Pulmonary artery endothelial cell (primary cell): ENCODE measurements around the gene RFX5. TPM values are rescaled to one million over a fixed set of nuclear protein-coding genes. Genes with fewer than 3 reads are reported as not detected.

Experiments used
- DNase-seq: peaks from one replicate; pipeline ENCODE4 v3.0.0-alpha.2; 2011; ENCODE audit warnings: low read depth, low spot score
- total RNA-seq: library from RNA; depleted of rRNA; stranded (reverse); fragments of >200 nt; gene quantifications from 2 replicates; pipeline ENCODE4 v1.2.3, GENCODE V29; 2014

RFX5 gene
- total RNA-seq, 1 donor from 2014 or later = 51.0 TPM

DNA sequence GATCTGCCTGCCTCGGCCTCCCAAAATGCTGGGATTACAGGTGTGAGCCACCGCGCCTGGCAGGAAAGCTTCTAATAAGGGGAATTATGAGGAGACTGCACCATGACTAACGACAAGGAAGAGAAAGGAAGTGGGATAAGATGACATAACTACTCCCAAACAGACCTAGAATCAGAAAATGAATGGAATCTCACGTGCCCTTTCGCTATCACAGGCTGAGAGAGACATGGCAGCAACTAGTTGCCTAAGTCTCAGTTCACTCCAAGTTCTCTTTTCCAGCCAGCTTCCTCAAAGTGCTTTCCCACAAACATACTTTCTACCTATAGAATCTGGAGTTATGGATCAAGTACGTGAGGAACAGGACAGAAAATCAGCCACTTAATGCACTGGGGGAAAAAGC is 21.8 kb downstream of the RFX5 start:
- no peak for DNase-seq

DNA sequence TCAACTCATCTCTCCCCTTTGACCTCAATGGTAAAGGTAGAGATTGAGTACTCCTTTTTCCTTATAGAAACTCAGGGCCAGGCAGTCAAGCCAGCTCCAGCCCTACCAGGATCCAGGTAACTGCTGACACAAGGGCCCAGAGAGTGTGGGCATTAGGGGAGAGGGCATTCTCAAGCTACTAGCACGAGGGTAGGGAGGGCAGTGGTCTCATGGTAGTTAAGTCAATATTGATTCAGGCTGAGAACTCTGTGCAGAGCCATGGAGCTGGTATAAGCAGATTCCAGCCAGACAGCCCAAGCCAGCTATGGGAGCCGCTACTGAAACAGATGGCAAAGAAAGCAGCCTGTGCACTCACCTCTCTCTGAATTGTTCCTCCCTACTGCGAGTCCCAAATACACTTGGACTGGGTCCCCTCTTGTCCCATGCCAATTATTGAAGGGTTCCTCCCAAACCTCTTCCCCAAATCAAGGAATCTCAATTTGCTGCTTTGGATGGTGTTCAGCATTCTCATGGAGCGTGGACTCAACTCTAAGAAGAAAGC is 22.6 kb downstream of the RFX5 start:
- no peak for DNase-seq

DNA sequence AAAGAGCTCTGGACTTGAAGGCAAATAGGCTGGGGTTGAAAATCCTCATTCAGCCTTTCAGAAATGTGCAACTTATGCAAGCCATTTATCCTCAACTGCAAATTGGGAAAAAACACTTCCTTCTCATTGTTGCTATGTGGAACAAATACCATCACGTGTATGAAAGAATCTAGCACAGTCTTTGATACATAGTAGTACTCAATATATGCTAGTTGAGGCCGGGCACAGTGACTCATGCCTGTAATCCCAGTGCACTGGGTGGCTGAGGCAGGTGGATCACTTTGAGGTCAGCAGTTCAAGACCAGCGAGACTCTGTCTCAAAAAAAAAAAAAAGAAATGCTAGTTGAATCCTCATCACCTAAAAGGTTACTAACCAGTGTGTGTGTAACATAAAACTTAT is 28.1 kb downstream of the RFX5 start:
- DNase-seq = no peak

DNA sequence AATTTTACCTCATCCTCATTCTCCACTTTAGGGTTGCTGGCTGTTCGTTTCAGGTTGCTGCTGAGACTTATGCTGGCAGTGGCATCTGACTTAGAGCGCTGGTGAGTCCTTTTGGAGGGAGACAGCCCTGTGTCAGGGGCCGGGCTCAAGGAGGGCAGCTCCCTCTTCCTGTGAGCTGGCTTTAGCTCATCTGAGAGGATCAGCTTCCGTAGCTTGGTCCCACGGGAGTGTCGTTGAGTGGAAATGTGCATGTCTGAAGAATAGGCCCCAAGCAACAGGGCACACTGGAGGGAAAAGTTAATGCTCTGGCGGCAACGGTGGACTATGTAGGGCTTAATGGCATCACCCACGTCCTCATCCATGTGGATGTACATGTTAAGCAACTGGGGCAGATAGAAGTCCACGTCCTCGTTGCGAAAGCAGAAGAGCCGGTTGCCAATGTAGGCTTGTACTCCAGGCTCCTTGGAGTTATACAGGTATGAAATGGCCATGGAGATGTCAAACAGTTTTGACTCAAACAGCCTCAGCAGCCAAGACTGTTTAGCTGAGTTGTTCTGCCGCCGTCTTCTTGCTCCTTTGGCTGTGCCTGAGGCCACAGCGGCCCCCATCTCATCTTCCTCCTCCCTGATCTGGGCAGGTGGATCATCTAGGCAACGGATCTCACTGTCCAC is 31.4 kb downstream of the RFX5 start:
- DNase-seq = no peak

DNA sequence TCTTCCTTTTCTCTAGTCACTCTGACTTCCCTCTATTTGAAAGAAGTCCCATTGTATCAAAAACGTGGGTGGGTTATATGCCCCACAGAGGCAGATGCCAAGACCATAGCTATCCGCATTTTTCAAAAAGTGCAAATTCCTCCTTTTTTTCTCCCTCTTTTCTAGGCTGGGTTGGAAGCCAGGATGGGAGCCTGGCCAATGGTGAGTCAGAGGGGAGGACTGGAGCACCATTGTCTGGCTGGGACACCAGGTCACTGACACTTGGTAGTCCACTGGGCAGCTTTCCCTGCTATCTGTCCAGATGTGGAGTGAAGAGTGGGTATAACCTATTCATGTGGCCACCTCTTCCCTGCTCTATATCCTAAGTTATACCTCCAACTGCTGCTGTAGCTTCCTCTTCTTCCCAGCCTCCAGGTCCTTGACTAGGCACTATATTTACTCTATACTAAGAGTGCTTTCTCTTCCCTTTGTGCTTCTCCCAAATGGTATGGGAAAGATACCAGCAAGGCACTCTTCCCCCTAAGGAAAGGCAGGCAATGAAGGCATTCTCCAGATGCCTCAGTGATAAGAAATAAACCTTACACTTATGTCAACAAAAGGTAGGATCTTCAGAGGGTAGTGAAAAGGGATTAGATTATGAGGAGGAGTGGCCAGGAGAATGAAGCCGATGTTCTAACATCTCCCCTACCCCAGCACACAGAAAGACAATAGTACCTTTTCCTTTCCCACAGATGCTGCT is 32.7 kb downstream of the RFX5 start:
- DNase-seq = peak; percentile 63

DNA sequence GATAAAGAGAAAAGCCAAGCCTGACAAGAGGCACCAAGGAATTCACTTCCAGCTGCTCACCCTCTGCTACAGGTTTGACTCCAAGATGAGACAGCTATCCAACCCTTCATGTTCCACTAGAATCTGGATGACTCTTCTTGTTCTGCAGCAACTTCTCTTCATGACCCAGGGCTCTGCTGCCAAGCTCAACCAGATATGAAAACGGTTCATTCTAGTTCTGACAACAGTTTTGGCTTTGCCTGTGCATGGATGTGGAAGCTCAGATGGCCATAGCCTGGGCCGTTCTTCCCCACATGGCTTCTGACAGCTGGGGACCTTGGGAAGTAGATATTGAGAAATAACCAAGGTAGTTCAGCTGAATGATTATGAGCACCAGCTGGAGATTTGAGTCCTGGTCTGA is 33.6 kb downstream of the RFX5 start:
- DNase-seq = no peak

DNA sequence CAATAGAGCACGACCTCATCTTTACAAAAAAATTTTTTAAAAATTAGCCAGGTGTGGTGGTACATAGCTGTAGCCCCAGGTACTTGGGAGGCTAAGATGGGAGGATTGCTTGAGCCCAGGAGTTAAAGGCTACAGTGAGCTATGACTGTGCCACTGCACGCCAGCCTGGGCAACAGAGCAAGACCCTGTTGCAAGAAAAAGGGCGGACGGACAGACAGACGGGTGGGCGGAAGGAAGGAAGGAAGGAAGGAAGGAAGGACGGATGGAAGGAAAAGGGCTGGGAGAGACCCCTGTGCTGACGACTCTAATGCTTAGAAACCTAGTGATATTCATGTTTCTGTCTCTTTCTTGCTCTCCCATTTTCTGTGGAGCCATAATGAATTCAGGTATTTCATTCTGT is 34.2 kb downstream of the RFX5 start:
- no peak for DNase-seq

DNA sequence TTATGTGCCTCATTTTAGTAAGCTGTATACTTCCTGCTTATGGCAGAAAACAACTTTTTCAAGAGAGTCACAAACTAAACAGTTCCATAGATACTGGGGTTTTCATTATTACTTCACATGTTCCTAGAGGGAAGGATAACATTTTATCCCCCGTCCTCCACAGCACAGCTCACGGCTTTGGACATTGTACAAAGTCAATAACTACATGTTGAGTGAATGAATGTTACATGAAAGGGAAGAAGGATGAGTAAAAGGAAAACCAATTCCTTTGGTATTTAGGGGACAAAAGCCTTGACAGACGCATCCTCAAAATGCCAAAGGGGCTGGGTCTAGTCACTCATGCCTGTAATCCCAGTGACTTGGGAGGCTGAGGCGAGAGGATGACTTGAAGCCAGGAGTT is 34.6 kb downstream of the RFX5 start:
- no peak for DNase-seq

DNA sequence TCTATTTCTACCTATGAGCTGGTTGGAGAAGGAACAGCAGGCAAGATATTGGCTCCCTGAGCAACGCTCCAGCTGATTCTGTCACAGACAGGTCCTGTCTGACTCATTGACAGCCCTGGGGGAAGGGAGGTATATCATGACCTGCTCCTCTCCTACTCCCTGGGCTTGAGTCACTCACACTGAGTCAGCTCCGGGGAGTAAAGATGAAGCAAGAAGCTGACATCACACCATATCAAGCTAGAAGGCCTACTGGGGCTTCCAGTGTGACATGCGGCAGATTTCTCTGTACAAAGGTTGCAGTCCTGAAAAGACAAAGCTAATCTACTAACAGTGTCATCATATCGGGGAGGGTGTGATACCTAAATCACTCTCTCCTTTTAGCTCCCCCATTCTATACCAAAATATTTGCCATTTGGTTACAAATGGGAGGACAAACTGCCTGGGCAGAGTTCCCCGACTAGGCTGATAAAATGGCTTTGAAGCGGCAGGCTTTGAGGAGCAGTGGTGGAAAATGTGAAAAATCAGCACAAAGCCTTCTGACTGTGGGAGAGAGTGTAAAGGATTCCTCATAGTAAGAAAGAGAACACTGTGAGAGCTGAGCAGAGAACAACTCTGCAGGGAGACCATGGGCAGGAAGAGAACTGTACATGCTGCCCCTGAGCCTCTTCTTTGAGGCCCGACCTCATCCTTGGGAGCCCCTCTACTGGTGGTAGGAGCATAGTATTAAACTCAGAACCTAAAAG is 35.3 kb downstream of the RFX5 start:
- peak; percentile 81 for DNase-seq

DNA sequence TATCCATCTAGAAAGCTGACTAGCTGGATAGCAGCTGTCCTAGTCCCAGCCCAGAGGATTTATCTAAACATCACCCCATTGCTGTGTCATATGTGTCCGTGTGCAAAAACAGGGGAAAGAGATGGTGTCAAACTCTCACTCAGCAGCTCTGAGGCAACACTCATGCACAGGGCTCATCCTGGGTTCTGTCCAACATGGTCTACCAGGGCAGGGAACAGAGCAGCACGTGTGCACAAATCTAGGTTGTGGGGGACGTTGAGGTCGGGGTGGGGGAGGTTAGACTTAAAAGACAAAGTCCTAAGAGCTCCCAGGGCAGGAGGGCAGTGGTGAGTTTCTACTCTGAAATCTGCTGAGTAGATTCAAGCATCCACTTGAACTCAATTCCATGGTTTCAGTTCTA is 36.0 kb downstream of the RFX5 start:
- DNase-seq = no peak

DNA sequence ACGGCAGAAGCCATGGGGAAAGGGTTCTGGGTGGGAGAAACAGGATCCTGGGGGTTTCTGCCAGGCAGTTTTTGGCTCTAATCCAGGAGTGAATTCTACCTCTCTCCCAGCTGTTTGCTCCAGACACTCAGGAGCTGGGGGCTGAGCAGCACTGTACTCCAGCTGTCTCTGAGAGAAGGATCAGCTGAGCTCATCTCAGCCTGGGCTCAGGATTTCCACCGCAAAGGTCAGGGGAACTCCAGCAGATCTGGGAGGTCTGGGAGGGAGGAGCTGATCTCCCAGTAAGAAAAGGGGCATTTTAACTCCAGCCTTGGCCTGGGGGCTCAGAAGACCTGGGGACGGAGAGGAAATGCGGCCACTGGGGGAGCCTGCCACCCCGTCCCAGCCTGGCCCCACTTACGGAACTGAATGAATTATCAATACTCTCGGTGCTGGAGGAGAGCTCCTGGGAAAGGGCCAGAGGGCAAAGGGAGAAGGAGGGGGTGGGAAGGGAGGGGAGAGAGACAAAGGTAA is 37.2 kb downstream of the RFX5 start:
- no peak for DNase-seq

DNA sequence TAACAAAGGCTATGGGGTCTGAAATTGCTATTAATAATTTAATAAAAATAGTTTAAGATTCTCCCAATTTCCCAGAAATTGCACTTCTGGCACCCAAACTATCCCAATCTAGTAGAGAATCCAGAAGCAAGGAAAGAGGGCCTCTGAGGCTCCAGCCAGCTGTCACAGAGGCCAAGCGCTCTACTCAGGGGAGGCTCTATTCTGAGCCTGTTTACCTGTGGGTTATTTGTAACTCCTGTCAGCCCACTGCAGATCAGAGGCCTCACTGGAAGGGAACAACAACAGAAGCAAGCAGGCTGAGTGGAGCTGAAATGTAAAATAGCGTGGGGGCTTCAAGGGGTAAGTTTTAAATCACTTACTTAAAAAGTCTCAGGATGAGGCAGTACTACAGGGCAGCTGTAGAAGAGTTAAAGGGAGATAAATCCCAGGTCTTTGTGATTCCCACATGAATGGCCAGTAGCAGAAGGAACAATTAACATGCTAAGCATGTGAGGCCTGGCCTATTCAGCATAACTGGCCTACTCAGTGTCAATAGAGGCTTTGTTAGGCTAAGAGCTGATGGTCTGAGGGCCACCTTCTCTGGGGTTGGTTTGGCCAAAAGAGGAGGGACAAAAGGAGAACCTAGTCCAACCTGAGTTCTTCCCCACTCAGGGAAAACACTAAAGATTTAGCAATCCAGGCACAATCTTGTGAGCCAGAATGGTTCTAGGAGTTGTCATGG is 52.1 kb downstream of the RFX5 start:
- DNase-seq = no peak

DNA sequence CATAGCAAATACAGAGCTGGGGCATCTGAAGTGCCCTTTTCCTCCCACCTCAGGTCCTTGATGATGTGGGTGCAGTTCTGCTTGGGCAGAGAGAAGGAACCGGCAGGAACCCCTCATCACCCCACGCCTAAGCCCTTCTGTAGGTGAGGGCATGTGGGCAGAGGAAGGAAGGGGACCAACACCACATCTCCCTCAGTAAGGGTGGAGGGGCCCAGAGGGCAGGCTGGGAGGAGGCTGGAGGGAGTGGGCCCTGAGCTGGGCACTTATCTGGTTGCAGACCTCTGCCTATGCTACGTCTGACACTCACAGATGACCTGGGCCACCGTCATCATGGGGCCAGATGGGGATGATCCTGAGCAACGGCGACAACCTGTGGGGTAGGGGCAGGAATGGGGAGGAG is 54.0 kb downstream of the RFX5 start:
- no peak for DNase-seq

DNA sequence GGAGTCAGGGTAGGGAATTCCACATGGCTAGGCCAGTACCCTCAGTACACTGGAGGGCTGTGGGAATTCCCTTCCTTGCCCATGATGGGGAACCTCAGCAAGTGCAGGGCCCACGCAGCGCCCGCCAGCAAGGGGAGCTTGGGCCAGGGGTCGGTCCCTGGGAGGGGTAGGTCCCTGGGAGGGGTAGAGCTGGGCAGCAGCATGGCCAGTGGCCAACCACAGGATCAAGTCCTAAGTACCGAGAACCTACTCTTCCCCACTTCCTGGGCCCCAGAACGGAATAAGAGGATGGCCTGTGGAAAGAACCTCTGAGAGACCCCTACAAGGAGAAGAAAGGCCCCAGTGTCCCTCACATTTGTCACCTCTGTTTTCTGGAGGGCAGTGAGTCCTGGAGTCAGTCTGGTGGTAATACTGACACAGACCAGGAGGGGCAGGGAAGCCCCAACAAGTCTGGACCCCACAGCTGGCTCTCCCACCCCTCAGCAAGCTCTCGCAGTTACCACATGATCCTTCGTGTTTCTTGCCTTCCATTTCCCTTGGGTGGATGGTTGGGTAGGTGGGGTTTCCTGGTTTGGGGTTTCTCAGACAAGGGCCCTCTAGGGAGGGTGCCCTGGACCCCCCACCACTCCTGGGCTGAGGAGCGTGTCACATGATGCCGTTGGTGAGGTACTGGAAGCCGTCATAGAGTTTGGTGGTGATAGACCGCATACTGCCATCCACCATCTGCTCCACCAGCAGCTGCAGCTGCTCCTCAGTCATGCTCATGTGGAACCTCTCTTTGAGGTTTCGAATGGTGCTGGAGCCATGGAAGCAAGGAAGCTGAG is 54.6 kb downstream of the RFX5 start:
- DNase-seq = no peak

DNA sequence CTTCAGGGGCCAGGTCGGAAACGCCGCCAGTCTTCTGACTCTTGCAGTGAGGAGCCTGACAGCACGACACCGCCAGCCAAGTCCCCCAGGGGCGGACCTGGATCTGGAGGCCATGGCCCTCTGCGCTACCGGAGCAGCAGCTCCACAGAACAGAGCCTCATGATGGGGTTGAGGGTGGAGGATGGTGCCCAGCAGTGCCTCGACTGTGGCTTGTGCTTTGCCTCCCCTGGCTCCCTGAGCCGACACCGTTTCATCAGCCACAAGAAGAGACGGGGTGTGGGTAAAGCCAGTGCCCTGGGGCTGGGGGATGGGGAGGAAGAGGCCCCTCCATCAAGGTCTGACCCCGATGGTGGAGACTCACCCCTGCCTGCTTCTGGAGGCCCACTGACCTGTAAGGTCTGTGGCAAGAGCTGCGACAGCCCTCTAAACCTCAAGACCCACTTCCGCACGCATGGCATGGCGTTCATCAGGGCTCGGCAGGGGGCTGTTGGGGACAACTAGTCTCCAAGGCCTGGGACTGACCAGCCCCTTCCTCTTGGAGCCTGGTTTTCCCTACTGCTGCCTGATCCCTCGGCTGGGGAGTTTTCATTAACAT is 56.2 kb downstream of the RFX5 start:
- DNase-seq = no peak

Other genes starting within 250 kb of the RFX5 start
- 5.3 and 19.5 TPM in 2 replicates for gene SEMA6C, start 200.6 kb downstream of the RFX5 start, total RNA-seq
- gene TNFAIP8L2, start 190.6 kb downstream of the RFX5 start, total RNA-seq = 0.13 and 0.35 TPM in 2 replicates
- gene LYSMD1, start 181.3 kb downstream of the RFX5 start, total RNA-seq = 3.1 and 5.6 TPM in 2 replicates
- gene SCNM1, start 181.1 kb downstream of the RFX5 start, total RNA-seq = 30.2 and 37.2 TPM in 2 replicates
- gene TMOD4, start 171.3 kb downstream of the RFX5 start, total RNA-seq = not detected in 2 replicates
- gene VPS72, start 157.1 kb downstream of the RFX5 start, total RNA-seq = 63.3 and 65.7 TPM in 2 replicates
- gene PIP5K1A, start 148.7 kb downstream of the RFX5 start, total RNA-seq = 61.1 and 73.7 TPM in 2 replicates
- gene PSMD4, start 92.5 kb downstream of the RFX5 start, total RNA-seq = 263 and 288 TPM in 2 replicates
- 6.2 and 6.9 TPM in 2 replicates for gene ZNF687, start 65.0 kb downstream of the RFX5 start, total RNA-seq
- gene PI4KB, start 19.8 kb downstream of the RFX5 start, total RNA-seq = 39.4 and 50.7 TPM in 2 replicates
- gene SELENBP1, start 25.5 kb upstream of the RFX5 start, total RNA-seq = 9.4 and 11.7 TPM in 2 replicates
- gene PSMB4, start 52.3 kb upstream of the RFX5 start, total RNA-seq = 482 and 509 TPM in 2 replicates
- gene POGZ, start 112.2 kb upstream of the RFX5 start, total RNA-seq = 12.2 and 16.9 TPM in 2 replicates
- 0.71 and 0.79 TPM in 2 replicates for gene CGN, start 164.1 kb upstream of the RFX5 start, total RNA-seq
- gene TUFT1, start 193.1 kb upstream of the RFX5 start, total RNA-seq = 6.1 and 6.6 TPM in 2 replicates